Hematopoietic multipotent progenitor cell treated with erythropoietin and hydrocortisone succinate and interleukin-3 and kit ligand, for 8 days (in vitro differentiated cells): Measurements from ENCODE around the gene PRKCD.

ENCODE experiments used
- DNase-seq: peaks from one replicate; pipeline ENCODE4 v3.0.0-alpha.2; 2015

The PRKCD gene

GRCh38 chr3:53157974-53158580 lies 2.9 kb upstream of the PRKCD start:
- no peak for DNase-seq

- no peak for DNase-seq
These were observed 2.2 kb upstream of the PRKCD start for GRCh38 chr3:53158765-53159155.

GRCh38 chr3:53159156-53160060 lies 1.6 kb upstream of the PRKCD start:
- DNase-seq, result no peak

GRCh38 chr3:53160061-53160659 lies 849 bp upstream of the PRKCD start:
- no peak for DNase-seq

GRCh38 chr3:53161450-53161819 lies 426 bp downstream of the PRKCD start:
- no peak for DNase-seq

GRCh38 chr3:53161820-53162671 lies 1.0 kb downstream of the PRKCD start:
- no peak for DNase-seq

GRCh38 chr3:53162672-53163443 lies 1.8 kb downstream of the PRKCD start:
- DNase-seq, result no peak

- no peak for DNase-seq
These were observed 2.7 kb downstream of the PRKCD start for GRCh38 chr3:53163444-53164387.

GRCh38 chr3:53164911-53165310 lies 3.9 kb downstream of the PRKCD start:
- DNase-seq, result no peak

GRCh38 chr3:53166206-53166605 lies 5.2 kb downstream of the PRKCD start:
- DNase-seq, result no peak

- peak; percentile 44 for DNase-seq
These were observed 5.8 kb downstream of the PRKCD start for GRCh38 chr3:53166781-53167291.

- no peak for DNase-seq
These were observed 6.6 kb downstream of the PRKCD start for GRCh38 chr3:53167418-53168174.

GRCh38 chr3:53168175-53168923 lies 7.3 kb downstream of the PRKCD start:
- no peak for DNase-seq

GRCh38 chr3:53169045-53169831 lies 8.2 kb downstream of the PRKCD start:
- no peak for DNase-seq

GRCh38 chr3:53169832-53170324 lies 8.9 kb downstream of the PRKCD start:
- no peak for DNase-seq

- no peak for DNase-seq
These were observed 9.5 kb downstream of the PRKCD start for GRCh38 chr3:53170325-53171063.

GRCh38 chr3:53171064-53171418 lies 10.0 kb downstream of the PRKCD start:
- DNase-seq, result no peak
